Omental fat pad (tissue), 4 donors: Measurements from ENCODE around the gene OR11G2. TPM values are rescaled to one million over a fixed set of nuclear protein-coding genes. Genes with fewer than 3 reads are reported as not detected.
"Not testable (repeated sequence)": the region's sequence is repeated elsewhere in the genome, so short reads cannot be mapped to it uniquely, and the experiment has no call there.

Source experiments
- ATAC-seq: fragments of 150-250 bp; one replicate; pipeline ENCODE4 v1.9.1; 2016; ENCODE audit warnings: mild to moderate bottlenecking, moderate library complexity; ENCODE audit not compliant: low FRiP score
- DNase-seq: peaks from one replicate; pipeline ENCODE4 v3.0.0-alpha.2; 2019; ENCODE audit warnings: low spot score
- small RNA-seq: library from RNA; depleted of rRNA; stranded (forward); fragments of <200 nt; gene quantifications from one replicate; pipeline ENCODE3, GENCODE V24; 2016
- total RNA-seq, 4 donors: library from RNA; depleted of rRNA; stranded (reverse); fragments of >200 nt; gene quantifications; one replicate each; pipeline ENCODE4 v1.1.0, GENCODE V29; 2016
- TF ChIP-seq, protein P1 (sequence below), 3 donors: fragments of 450-650 bp; IDR thresholded peaks; one replicate each; pipeline ENCODE4 v1.5.1; 2016 to 2017; ENCODE audit warnings: antibody characterized with exemption in 3 of 3, mild to moderate bottlenecking in 3 of 3, moderate library complexity in 2 of 3

OR11G2 gene
- total RNA-seq, 4 donors from 2014 or later = not detected

GRCh38 chr14:20223410-20223809, 32.7 kb downstream of the OR11G2 start, which contains the start of gene OR11H6:
TSS of gene OR11H6 (plus strand) at chr14:20223710. CDS start at chr14:20223710, 0 bp downstream.
- no peak for DNase-seq
- TF ChIP-seq, protein P1, sequence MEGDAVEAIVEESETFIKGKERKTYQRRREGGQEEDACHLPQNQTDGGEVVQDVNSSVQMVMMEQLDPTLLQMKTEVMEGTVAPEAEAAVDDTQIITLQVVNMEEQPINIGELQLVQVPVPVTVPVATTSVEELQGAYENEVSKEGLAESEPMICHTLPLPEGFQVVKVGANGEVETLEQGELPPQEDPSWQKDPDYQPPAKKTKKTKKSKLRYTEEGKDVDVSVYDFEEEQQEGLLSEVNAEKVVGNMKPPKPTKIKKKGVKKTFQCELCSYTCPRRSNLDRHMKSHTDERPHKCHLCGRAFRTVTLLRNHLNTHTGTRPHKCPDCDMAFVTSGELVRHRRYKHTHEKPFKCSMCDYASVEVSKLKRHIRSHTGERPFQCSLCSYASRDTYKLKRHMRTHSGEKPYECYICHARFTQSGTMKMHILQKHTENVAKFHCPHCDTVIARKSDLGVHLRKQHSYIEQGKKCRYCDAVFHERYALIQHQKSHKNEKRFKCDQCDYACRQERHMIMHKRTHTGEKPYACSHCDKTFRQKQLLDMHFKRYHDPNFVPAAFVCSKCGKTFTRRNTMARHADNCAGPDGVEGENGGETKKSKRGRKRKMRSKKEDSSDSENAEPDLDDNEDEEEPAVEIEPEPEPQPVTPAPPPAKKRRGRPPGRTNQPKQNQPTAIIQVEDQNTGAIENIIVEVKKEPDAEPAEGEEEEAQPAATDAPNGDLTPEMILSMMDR (IDR thresholded peaks at IDR 0.05) = no peak
- ATAC-seq = no peak

- TF ChIP-seq, protein P1 (IDR thresholded peaks at IDR 0.05) = no peak
- ATAC-seq = no peak
Measured at GRCh38 chr14:20228681-20229080, 38.0 kb downstream of the OR11G2 start, which contains the start of gene OR11H7. TSS of gene OR11H7 (plus strand) at chr14:20228981.

DNA sequence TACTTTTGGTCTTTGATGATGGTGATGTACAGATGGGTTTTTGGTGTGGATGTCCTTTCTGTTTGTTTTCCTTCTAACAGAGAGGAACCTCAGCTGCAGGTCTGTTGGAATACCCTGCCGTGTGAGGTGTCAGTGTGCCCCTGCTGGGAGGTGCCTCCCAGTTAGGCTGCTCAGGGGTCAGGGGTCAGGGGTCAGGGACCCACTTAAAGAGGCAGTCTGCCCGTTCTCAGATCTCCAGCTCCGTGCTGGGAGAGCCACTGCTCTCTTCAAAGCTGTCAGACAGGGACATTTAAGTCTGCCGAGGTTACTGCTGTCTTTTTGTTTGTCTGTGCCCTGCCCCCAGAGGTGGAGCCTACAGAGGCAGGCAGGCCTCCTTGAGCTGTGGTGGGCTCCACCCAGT, 44.7 kb downstream of the OR11G2 start:
- not testable (repeated sequence) for DNase-seq, ATAC-seq

More at GRCh38 chr14:20228681-20229080, 38.0 kb downstream of the OR11G2 start, which contains the start of gene OR11H7:
- no peak for DNase-seq

GRCh38 chr14:20247646-20248246, 57.0 kb downstream of the OR11G2 start:
- TF ChIP-seq, protein P1 (IDR thresholded peaks at IDR 0.05) = no peak
- DNase-seq (no peak), ATAC-seq (no peak)

Small RNA genes lying within 50 kb of the gene (small RNA-seq; reads per million reads assigned to genes)
- not detected for gene GTF2IP22

Other genes with a start within 250 kb of the OR11G2 start
- not detected for gene OR4K15, start 215.3 kb upstream of the OR11G2 start, total RNA-seq
- not detected for gene OR4Q2, start 188.7 kb upstream of the OR11G2 start, total RNA-seq
- gene OR4K14, start 171.6 kb upstream of the OR11G2 start, total RNA-seq = not detected
- gene OR4K13, start 154.9 kb upstream of the OR11G2 start, total RNA-seq = not detected
- not detected for gene OR4L1, start 130.9 kb upstream of the OR11G2 start, total RNA-seq
- gene OR4K17, start 80.2 kb upstream of the OR11G2 start, total RNA-seq = not detected
- gene OR4N5, start 52.1 kb upstream of the OR11G2 start, total RNA-seq = not detected
- gene OR11H6, start 32.8 kb downstream of the OR11G2 start, total RNA-seq = not detected
- gene OR11H7, start 38.1 kb downstream of the OR11G2 start, total RNA-seq = not detected
- gene OR11H4, start 48.4 kb downstream of the OR11G2 start, total RNA-seq = not detected
- gene TTC5, start 115.1 kb downstream of the OR11G2 start, total RNA-seq = 10 to 100 TPM in 2 of 4 donors, 1 to 10 TPM in 2; 7.4 to 12.6 (median 10.0) TPM
- gene CCNB1IP1, start 142.4 kb downstream of the OR11G2 start, total RNA-seq = 10 to 100 TPM; 30.8 to 49.7 (median 36.8) TPM
- 10 to 100 TPM in 1 of 4 donors, 1 to 10 TPM in 3; 4.3 to 12.9 (median 7.7) TPM for gene PARP2, start 152.7 kb downstream of the OR11G2 start, total RNA-seq
- gene TEP1, start 222.6 kb downstream of the OR11G2 start, total RNA-seq = 10 to 100 TPM; 22.9 to 38.8 (median 27.8) TPM
- 1 to 10 TPM in 1 of 4 donors, under 1 TPM in 3; 0.12 to 2.0 (median 0.39) TPM for gene KLHL33, start 245.3 kb downstream of the OR11G2 start, total RNA-seq